Iris pigment epithelial cell (primary cell): Measurements from ENCODE around the gene OR6J1.
"Not testable (repeated sequence)": the region's sequence is repeated elsewhere in the genome, so short reads cannot be mapped to it uniquely, and the experiment has no call there.

Experiments
- DNase-seq: peaks from one replicate; pipeline ENCODE4 v3.0.0-alpha.2; 2011; ENCODE audit warnings: low read depth

The OR6J1 gene

DNA sequence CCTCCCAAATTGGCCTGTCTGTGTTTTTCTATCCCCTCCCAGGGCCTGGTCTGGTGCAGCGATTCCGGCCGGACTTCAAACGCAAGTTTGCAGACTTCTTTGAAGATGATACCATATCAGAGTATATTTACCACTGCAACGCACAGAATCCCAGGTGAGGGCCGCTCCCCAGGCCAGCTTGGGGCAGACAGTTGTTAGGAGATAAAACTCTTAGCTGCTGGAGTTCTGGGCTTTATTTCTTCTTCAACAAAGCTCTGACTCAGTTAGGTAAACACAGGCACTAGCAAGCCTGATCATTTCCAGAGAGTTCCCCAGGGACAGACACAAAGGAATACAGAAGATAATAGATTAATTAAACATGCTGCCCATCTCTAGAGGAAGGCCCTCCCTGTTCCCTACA lies 37.8 kb downstream of the OR6J1 start:
- no peak for DNase-seq

DNA sequence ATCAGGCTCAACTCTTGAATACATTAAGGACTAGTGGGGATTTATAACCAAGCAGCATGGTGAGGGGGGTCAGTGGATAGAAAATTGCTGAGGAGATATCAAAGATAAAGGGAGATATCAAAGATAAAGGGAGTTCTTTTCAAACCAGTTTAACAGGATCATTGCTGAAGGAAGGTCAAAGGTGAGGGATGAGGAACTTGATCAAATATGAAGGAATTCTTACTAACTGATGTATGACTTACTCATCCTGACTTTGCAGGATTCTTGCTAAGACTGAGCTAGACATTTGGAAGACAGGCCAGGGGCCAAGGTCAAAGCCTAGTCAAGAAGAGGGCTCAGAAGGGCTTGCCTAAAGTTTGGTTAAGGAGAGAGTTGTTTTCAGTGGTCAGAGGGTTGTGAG lies 41.3 kb downstream of the OR6J1 start:
- DNase-seq, result peak; percentile 49

DNA sequence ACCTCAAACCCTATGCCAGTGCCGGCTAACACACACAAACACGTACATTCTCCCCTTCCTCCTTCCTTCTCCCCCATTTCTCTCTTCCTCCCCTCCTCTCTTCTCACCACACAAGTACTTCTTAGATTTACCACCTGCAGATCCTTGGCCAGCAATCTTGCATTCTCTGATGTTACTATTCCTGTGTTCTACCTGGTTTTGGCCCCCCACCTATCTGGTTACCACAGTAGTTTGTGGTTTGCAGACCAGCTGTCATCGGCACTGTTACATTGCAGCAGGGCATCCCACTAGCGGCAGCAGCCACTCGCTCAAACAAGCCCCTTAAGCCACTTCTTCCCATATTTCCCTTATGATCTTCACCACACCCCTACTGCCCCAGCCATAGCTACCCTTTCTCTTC lies 42.2 kb downstream of the OR6J1 start:
- DNase-seq, result no peak

DNA sequence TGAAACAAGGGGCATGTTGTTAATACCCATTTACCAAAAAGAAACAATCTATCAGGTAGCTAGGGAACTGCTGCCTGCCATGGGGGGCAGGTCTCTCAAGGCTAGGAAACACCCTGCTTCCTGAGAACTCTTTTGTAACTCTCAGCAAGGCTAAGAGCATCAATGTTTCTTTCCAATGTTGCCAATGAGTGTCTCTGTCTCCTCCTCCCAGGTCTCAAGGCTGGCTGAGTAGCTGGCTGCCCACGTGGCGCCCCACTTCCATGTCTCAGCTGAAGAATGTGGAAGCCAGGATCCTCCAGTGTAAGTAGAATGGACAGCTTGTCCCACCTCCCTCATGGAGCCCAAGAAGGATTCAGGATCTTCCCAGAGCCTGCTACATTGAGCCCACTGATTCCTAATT lies 42.7 kb downstream of the OR6J1 start:
- no peak for DNase-seq

DNA sequence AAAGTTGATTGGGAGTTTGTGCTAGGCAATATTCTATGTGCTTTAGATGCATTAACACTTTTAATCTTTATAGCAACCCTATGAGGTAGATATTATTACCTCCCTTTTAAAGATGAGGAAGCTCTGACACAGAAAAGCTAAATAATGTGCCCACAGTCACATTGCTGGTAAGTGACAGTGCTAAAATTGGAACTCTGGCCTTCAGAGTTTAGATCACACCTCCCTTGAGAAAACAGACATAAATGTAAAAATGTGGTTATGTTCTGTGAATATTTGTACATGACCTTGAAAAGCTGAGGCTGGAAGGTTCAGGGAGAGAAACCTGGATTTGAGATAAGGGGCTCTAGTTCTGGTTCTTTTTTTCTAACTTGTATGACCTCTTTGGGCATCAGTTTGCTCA lies 44.1 kb downstream of the OR6J1 start:
- no peak for DNase-seq

DNA sequence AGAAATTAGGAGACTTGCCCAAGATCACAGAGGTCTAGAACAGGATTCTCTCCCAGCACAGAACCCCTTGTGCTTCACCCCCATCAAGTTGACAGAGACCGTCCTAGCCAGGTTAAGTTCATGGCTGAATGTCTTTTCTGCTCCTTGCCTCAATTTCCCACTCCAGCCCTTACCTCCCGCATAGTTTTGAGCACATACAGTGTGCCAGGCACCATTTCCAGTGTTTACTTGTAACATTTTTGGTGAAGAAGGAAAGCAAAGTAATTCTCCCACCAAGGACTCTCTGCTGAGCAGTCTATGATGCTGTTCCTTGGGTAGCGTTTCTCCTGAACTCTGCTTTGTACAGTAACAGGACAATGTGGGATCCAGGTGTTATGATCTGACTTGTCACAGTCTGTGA lies 44.8 kb downstream of the OR6J1 start:
- DNase-seq, result no peak

DNA sequence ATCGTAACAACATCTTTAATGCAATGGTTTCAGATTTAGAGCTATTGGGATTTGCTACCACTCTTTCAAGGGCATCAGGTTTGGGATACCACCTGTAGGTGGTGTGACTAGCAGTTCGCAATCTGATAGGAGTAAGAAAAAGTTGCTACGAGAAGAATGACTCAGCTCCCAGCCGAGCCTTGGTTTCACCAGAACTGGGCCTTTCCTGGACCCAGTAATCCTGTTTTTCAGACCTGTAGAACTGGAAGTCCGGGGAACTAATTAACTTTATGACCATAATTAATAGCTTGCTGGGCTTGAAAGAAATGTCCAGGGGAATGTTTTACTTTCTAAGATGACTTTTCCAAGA lies 45.3 kb downstream of the OR6J1 start:
- peak; percentile 75 for DNase-seq

DNA sequence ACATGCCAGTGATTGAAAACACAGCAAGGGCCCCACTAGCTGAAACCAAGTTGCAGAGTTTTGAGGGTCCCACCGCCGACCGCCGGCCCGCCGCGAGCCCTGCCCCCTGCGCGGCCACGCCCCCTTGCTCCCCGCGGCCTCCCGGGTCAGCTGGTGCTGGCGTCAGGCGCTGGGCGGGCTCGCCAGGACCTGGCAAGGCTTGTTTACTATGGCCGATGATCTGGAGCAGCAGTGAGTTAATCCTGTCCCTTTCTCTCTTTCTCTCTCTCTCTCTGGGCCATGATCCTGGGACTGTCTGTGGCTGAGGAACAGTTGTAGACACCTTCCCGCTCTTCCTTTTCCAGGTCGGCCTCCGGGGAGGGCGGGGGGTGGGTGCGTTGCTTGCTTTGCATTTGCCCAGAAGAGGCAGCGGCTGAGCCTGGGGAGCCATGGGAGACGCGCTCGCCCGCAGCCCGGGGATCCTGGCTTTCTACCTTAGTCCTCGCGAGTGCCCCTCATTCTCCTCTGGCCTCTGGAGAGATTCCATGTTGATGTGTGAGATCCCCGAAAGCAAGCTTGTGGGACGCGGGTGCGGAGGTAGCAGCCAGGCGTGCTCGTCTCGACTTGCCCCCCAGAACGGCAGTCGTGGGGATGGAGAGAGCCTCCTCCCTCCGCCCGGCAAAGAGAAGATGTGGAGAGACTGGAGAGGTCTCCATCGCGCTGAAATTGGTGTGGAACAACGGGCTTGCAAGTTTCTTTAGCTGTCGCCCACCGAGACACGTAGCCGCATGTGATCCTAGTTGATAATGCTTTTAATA lies 45.9 kb downstream of the OR6J1 start, which contains the start of gene ABHD4:
ABHD4 (plus strand) TSS at position 202 of the 797 bp plus-strand sequence; CDS start at position 209, 7 bp downstream.
- DNase-seq, result peak; percentile 71

DNA sequence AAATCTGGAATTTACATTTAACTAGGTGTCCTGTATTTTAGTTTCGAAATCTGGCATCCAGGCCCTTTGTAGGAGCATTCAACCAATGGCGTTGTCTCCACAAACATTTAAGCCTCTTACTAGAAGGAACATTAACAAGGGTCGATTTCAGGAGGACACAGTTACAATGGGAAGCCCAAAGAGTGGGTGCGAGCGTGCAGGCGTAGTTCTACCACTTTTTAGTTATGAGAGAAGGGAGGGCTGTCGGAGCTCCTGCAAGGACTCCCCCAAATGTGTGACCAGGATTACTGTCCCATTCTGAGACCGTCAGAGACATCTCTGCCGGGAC lies 46.4 kb downstream of the OR6J1 start:
- no peak for DNase-seq

DNA sequence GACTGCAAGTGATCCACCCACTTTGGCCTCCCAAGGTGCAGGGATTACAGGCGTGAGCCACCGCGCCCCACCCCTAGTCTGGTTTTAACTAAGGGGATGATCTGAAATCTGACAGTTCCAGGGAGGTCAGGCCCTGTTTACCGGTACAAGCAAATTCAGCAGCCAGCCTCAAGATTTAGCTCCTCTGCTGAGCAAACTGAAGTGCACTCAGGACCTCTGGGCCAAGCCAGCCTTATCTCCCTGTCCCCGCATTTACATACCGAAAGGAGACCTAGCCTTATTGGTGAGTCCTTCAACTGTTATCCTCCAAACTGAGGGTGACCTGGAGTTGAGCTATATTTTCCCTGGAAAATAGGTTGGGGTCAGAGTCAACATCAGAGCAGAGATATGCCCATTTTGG lies 46.9 kb downstream of the OR6J1 start:
- DNase-seq, result no peak

DNA sequence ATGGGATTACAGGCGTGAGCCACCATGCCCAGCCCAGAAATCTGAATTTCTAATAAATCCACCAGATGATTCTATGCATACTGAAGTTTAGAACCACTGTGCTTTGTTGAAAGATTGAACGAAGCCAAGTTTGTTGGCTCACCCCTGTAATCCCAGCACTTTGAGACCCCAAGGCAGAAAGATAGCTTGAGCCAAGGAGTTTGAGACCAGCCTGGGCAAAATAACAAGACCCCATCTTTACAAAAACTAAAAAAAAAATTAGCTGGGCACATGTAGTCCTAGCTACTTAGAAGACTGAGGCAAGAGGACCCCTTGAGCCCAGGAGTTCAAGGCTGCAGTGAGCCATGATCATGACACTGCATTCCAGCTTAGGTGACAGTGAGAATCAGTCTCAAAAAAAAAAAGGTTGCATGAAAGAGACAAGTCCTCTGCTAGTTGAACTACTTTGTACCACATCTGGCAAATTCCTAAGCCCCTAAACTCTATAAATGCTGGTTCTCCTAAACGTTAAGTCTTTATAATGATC lies 47.7 kb downstream of the OR6J1 start:
- no peak for DNase-seq

DNA sequence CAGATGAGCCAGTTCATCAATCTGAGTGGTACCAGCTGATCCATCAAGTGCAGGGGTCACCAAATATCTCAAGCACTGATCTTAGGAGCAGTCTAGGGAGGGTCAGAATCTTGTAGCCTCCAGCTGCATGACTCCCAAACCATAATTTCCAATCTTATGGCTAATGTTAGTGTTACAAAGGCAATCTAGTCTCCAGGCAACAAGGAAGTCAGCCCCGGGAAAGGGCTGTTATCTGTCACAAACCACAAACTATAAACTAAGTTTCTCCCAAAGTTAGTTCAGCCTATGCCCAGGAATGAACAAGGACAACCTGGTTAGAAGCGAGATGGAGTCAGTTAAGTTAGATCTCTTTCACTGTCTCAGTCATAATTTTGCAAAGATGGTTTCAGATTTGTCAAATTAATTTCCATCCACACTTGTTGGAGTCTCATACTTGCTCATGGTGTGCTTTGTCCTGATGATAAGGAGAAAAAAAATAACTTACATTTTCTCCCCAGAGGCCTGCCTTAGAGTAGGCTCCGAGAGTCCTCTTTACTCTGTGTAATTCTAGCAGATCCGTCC lies 49.9 kb downstream of the OR6J1 start:
- no peak for DNase-seq

DNA sequence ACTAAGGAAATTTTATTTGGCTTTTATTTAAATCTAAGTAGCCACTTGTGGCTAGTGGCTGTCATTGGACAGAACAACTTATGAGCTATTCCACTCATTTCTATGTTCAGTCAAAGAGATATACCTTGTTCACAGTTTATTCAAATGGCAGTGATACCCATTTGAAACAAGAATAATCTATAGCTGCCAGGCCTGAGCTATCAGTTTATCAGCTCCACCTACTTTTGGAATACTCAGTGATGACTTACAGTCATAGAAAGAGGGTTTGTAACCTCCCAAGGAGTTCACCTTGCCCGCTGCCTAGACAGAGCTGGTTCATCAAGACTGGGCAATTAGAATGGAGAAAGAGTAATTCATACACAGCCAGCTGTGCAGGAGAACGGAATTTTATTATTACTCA lies 50.6 kb downstream of the OR6J1 start:
- no peak for DNase-seq

DNA sequence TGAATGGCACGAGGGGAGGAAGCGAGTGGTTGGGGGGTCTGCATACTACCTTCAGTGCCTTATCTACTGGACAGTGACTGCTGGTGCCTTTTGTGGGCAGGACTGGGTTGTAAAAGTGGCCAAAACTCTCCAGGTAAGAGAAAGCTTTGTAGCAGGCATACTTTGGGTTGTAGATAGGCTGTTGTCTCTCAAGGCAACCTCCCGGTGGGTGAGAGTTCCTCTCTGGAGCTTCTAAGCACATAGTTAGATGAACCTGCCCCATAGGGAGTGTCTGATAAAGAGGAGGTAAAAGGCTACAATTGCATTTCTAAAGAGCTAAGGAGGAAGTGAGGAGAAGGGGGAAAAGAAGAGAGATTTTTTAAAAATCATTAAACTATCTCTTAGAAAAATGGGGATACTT lies 51.0 kb downstream of the OR6J1 start:
- DNase-seq, result no peak

DNA sequence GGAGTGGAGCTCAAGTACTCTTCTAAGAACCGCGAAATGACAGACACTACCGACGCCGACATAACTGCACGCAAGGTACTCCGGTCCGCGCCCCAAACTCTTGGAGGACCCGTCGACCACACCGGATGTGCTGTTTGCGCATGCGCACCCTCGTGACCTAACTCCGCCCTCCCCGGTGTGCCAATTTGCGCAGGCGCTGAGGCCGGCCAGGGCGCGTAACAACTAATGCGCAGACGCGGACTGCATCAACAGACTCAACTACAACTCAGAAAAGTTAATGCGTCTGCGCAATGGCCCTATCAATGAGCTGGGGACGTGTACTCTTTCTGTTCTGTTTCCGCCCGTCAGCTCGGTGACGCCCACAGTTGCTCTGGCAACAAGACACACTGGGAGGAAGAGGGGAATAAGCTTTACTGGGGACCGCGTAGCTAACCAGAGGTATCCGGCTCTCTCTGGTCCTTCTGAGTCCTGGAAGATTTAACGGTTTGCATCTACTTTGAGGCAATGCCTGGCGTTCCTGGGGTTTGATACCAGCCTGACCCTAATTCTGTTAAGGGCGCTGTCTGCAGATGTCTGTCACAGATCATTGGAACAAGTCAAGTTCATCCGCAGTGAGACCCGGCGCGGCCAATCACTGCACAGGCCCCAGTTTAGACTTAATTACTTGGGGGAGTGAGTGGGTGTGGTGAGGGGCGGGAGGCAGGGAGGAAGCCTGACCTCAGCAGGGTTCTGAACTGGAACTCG lies 54.9 kb downstream of the OR6J1 start, which contains the start of gene DAD1:
DAD1 (minus strand) TSS at position 129 of the 744 bp plus-strand sequence; CDS start at position 62, 67 bp downstream.
- peak; percentile 100 for DNase-seq

DNA sequence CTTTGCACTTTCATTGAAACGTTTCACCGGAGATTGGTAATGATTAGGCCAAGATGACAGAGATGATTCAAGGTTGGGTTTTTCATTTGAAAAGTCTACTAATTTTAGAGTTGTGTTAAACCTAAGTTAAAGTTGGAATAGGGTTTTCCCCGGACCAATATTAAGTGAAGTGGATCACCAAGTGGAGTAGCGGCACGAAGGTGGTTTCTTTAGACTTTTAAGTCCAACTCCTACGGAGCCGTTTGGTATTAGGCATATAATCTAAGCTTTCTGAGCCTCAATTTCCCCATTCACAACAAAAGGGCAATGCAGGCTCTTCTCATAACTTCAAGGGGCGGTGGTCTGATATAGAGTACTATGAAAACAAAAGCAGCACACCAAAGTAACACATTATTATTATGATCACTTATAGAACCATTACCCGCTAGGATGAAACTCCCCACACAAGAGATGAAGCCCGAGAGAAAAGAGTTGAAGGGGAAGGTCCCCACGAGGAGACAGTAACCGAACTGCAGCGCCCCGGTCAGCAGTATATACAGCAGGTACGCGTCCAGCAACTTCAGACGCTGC lies 55.5 kb downstream of the OR6J1 start:
- DNase-seq, result no peak

DNA sequence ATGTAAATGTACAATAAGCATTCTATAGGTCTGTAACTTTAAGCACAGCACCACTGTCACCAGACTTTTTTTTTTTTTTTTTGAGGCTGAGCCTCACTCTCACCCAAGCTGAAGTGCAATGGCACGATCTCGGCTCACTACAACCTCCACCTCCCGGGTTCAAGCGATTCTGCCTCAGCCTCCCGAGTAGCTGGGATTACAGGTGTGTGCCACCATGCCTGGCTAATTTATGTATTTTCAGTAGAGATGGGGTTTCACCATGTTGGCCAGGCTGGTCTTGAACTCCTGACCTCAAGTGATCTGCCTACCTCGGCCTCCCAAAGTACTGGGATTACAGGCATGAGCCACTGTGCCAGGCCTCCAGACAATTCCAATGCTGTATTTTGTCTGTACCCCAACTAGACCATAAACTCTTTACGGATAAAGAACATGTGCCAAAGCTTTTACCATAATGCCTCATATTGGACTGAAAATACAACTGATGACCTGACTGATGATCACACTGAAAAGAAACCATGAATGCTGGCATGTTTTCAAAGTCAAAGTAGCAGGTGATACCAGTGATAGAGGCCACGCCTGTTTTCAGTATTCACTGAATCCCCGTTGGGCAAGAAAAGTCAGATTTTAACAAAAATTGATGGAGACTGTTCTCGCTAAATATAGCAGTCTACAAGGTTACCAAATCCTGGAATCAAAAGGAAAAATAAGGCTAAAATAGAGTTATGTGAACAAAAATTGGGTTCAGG lies 56.3 kb downstream of the OR6J1 start:
- DNase-seq, result not testable (repeated sequence)

DNA sequence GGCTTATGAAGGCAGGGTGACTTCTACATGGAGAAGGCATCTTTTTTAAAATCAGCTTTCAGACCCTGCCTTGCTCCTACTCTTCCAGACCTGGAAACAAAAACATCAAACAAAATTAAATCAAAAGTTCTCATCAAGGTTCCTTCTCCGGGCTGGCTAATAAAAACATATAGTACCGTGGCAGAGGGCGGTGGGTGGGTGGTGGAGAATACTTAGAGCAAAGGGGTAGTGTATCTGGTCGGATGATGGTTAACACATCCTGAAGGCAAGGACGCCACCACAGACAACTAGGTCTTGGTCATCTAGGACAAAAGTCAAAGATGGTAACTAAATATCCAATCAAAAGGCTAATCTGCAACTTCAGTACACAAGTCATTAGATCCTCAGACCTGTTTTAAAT lies 56.9 kb downstream of the OR6J1 start:
- no peak for DNase-seq

DNA sequence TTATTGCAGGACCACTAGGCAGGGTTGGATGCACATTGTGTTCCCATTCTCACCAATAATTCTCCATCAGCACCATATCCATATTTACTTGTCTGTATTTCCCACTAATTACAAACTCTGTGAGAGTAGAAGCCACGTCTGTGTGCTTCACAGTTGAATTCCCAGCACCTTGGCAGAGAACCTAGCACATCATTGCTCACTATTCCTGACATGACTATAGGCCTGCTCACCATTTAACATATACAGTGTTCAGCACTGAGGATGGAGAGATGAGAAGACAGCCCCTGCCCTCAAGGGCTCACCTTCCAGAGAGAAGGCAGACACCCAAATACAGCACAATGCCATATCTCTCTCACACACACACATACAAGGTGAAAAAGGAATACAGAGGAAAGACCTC lies 60.2 kb downstream of the OR6J1 start:
- no peak for DNase-seq
